MM.1S (cell line): ENCODE results near the gene UBAC2.

Source experiments
- DNase-seq: peaks from one replicate; pipeline ENCODE4 v3.0.0-alpha.2; 2015
- H2AFZ ChIP-seq: fragments of 300-600 bp; sonication (generic); 2 replicates; pipeline ENCODE4 v1.6.0; 2016; ENCODE audit warnings: antibody characterized with exemption, low read length
- H3F3A ChIP-seq: fragments of 300-600 bp; sonication (generic); 2 replicates; pipeline ENCODE4 v1.6.1; 2016; ENCODE audit warnings: mild to moderate bottlenecking, antibody characterized with exemption, low read length, moderate library complexity, mixed read lengths; ENCODE audit not compliant: insufficient read depth
- H3K27ac ChIP-seq: fragments of 300-600 bp; sonication (generic); 2 replicates; pipeline ENCODE4 v1.5.1; 2016; ENCODE audit warnings: mild to moderate bottlenecking, low read length
- H3K27me3 ChIP-seq: fragments of 300-600 bp; sonication (generic); replicated peaks from 2 replicates; pipeline ENCODE4 v1.6.0; 2016; ENCODE audit warnings: low read length; ENCODE audit not compliant: insufficient read depth
- H3K36me3 ChIP-seq: fragments of 300-600 bp; sonication (generic); replicated peaks from 2 replicates; pipeline ENCODE4 v1.6.1; 2016; ENCODE audit warnings: mild to moderate bottlenecking, low read length, mixed read lengths; ENCODE audit not compliant: insufficient read depth
- H3K4me1 ChIP-seq: fragments of 300-600 bp; sonication (generic); 2 replicates; pipeline ENCODE4 v1.6.1; 2016; ENCODE audit warnings: low read length, mixed read lengths
- H3K4me2 ChIP-seq: fragments of 300-600 bp; sonication (generic); 2 replicates; pipeline ENCODE4 v1.6.0; 2016; ENCODE audit warnings: low read depth, low read length
- H3K4me3 ChIP-seq: fragments of 300-600 bp; sonication (generic); 2 replicates; pipeline ENCODE4 v1.5.1; 2016; ENCODE audit warnings: low read length, mixed read lengths
- H3K79me2 ChIP-seq: fragments of 300-600 bp; sonication (generic); 2 replicates; pipeline ENCODE4 v1.6.1; 2016; ENCODE audit warnings: mixed run types, low read length, mixed read lengths
- H3K9ac ChIP-seq: fragments of 300-600 bp; sonication (generic); 2 replicates; pipeline ENCODE4 v1.6.1; 2016; ENCODE audit warnings: low read length, mixed read lengths
- H3K9me2 ChIP-seq: fragments of 300-600 bp; sonication (generic); replicated peaks from 2 replicates; pipeline ENCODE4 v1.6.1; 2016; ENCODE audit warnings: mild to moderate bottlenecking, low read length, mixed read lengths; ENCODE audit not compliant: insufficient read depth
- H3K9me3 ChIP-seq: fragments of 300-600 bp; sonication (generic); replicated peaks from 2 replicates; pipeline ENCODE4 v1.6.1; 2016; ENCODE audit warnings: mild to moderate bottlenecking, low read length, mixed read lengths; ENCODE audit not compliant: insufficient read depth
- H4K20me1 ChIP-seq: fragments of 300-600 bp; sonication (generic); 2 replicates; pipeline ENCODE4 v1.6.1; 2016; ENCODE audit warnings: mild to moderate bottlenecking, low read length, moderate library complexity, mixed read lengths; ENCODE audit not compliant: insufficient read depth
- EZH2 ChIP-seq: fragments of 300-600 bp; sonication (generic); optimal IDR thresholded peaks from 2 replicates; pipeline ENCODE3; 2017; ENCODE audit warnings: low read depth, mild to moderate bottlenecking, antibody characterized with exemption, low read length, mixed read lengths
- EZH2phosphoT487 ChIP-seq: fragments of 300-600 bp; sonication (generic); IDR thresholded peaks from 2 replicates; pipeline ENCODE4 v1.6.1; 2018; ENCODE audit warnings: antibody characterized with exemption, low read length
- TF ChIP-seq, protein P1 (sequence below): fragments of 300-600 bp; sonication (generic); IDR thresholded peaks from 2 replicates; pipeline ENCODE4 v1.5.1; 2016; ENCODE audit warnings: antibody characterized with exemption, low read length, mixed read lengths

UBAC2 gene

DNA sequence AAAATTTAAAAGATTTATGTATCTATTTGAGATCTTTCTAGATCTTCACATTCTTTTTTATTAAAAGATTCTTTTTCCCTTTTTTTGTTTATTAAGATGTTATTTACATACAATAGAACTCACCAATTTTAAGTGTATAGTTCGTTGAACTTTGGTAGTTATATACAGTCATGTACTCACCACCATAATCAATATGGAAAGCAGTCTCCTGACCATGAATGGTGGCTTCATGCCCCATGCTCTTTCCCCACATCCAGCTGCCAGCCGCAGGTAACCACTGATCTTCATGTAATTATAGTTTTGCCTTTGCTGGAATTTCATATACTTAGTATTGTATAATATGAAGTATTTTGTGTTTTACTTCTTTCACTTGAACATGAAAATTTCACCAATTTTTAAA is 127.1 kb downstream of the UBAC2 start:
- H3K9me2 ChIP-seq, result no peaks in the 10 kb centered on the region
- no peak overlapping the region for H2AFZ ChIP-seq
- TF ChIP-seq EZH2 (no peak), EZH2phosphoT487 (no peak)
- TF ChIP-seq, protein P1, sequence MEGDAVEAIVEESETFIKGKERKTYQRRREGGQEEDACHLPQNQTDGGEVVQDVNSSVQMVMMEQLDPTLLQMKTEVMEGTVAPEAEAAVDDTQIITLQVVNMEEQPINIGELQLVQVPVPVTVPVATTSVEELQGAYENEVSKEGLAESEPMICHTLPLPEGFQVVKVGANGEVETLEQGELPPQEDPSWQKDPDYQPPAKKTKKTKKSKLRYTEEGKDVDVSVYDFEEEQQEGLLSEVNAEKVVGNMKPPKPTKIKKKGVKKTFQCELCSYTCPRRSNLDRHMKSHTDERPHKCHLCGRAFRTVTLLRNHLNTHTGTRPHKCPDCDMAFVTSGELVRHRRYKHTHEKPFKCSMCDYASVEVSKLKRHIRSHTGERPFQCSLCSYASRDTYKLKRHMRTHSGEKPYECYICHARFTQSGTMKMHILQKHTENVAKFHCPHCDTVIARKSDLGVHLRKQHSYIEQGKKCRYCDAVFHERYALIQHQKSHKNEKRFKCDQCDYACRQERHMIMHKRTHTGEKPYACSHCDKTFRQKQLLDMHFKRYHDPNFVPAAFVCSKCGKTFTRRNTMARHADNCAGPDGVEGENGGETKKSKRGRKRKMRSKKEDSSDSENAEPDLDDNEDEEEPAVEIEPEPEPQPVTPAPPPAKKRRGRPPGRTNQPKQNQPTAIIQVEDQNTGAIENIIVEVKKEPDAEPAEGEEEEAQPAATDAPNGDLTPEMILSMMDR, result no peak
- H3K79me2 ChIP-seq, result no peaks in the 10 kb centered on the region
- no peaks in the 10 kb centered on the region; the same call in 1 of the 2 replicates for H3K36me3 ChIP-seq
- H3K4me1 ChIP-seq, result peaks cover 28% of the 10 kb centered on the region
- no peak overlapping the region for H3K4me2 ChIP-seq
- no peak for DNase-seq
- no peak overlapping the region for H3K27ac ChIP-seq
- peaks cover 10% of the 10 kb centered on the region; the same call in 1 of the 2 replicates for H3K27me3 ChIP-seq
- H3K4me3 ChIP-seq, result no peak overlapping the region
- H3F3A ChIP-seq, result peaks cover 7% of the 10 kb centered on the region; the same call in 1 of the 2 replicates
- no peaks in the 10 kb centered on the region for H4K20me1 ChIP-seq
- no peak overlapping the region for H3K9ac ChIP-seq
- H3K9me3 ChIP-seq, result no peaks in the 10 kb centered on the region

DNA sequence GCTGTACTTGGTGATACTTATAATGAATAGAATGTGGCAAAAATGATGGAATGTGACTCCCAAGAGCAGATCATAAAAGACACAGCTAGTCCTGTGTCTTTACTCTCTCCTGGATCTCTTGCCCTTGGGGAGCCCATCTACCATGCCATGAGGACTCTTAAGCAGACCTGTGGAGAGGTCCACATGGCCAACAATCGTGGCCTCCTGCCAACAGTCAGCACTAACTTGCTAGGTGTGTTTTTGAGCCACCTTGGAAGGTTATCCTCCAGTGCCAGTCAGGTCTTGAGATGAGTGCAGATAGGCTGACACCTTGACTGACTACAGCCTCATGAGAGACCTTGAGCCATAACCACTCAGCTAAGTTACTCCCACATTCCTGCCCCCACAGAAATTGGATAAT is 128.8 kb downstream of the UBAC2 start:
- Histone ChIP-seq H3K27ac (no peak overlapping the region), H3K4me1 (peaks cover 29% of the 10 kb centered on the region), H3K4me2 (no peak overlapping the region), H3K9me3 (no peaks in the 10 kb centered on the region), H3K79me2 (no peaks in the 10 kb centered on the region), H3K9me2 (no peaks in the 10 kb centered on the region), H3K27me3 (peaks cover 10% of the 10 kb centered on the region; the same call in 1 of the 2 replicates), H4K20me1 (no peaks in the 10 kb centered on the region), H3K36me3 (no peaks in the 10 kb centered on the region; the same call in 1 of the 2 replicates), H3F3A (peaks cover 7% of the 10 kb centered on the region; the same call in 1 of the 2 replicates), H3K9ac (no peak overlapping the region), H3K4me3 (no peak overlapping the region), H2AFZ (no peak overlapping the region)
- no peak for TF ChIP-seq EZH2phosphoT487
- TF ChIP-seq, protein P1, result no peak
- no peak for TF ChIP-seq EZH2
- no peak for DNase-seq

DNA sequence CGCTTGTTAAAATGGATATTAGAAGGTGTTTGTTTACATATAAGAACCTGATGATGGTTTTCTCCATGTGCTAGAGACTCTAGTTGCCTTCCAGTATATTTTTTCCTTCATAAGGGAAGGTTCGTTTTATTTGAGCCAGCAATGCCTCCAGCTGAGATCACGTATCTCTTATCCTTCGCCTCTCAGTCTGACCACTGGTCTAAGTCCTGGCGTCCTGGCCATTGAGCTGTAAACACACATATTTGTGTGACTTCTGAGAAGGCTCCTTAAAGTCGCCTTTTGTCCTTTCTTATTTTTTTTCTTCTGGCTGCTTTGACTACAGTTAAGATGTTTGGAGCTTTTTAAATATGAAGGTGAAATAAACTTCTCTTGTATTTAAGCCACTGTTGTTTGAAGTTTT is 130.3 kb downstream of the UBAC2 start:
- Histone ChIP-seq H2AFZ (no peak overlapping the region), H3K9me2 (no peaks in the 10 kb centered on the region), H3K9me3 (no peaks in the 10 kb centered on the region), H3K4me3 (no peak overlapping the region), H3K27ac (no peak overlapping the region), H3F3A (peaks cover 7% of the 10 kb centered on the region; the same call in 1 of the 2 replicates), H3K27me3 (peaks cover 10% of the 10 kb centered on the region; the same call in 1 of the 2 replicates), H3K36me3 (no peaks in the 10 kb centered on the region; the same call in 1 of the 2 replicates), H3K9ac (no peak overlapping the region), H3K4me1 (peaks cover 23% of the 10 kb centered on the region), H4K20me1 (no peaks in the 10 kb centered on the region), H3K79me2 (no peaks in the 10 kb centered on the region), H3K4me2 (no peak overlapping the region)
- TF ChIP-seq, protein P1, result no peak
- TF ChIP-seq EZH2, result no peak
- TF ChIP-seq EZH2phosphoT487, result no peak
- DNase-seq, result no peak
